Measurements from ENCODE around the gene TLL2. TPM values are rescaled to one million over a fixed set of nuclear protein-coding genes. Genes with fewer than 3 reads are reported as not detected.

TLL2 gene
- total and polyA plus RNA-seq, 3 donors from 2014 or later: 0.39 to 0.68 (median 0.67) TPM

GRCh38 chr10:96352027-96352426 lies 161.7 kb downstream of the TLL2 start:
- DNase-seq: no peak
- TF ChIP-seq CTCF (IDR thresholded peaks at IDR 0.05) (no peak), POLR2A (IDR thresholded peaks at IDR 0.05) (no peak)
- no peaks in the 10 kb centered on the region for H3K36me3 ChIP-seq (ENCODE audit: low read depth, missing control alignments)
- H3K9me3 ChIP-seq: no peaks in the 10 kb centered on the region
- H3K4me1 ChIP-seq: no peaks in the 10 kb centered on the region
- H3K27ac ChIP-seq: no peak overlapping the region
- no peak overlapping the region for H3K4me3 ChIP-seq
- H3K27me3 ChIP-seq: no peaks in the 10 kb centered on the region
- intact Hi-C loops (cut with DNase I; ENCODE audit: low total_unique reads): no loop called here

- DNase-seq: no peak
- Histone ChIP-seq H3K27ac (no peak overlapping the region), H3K27me3 (no peaks in the 10 kb centered on the region), H3K4me1 (no peaks in the 10 kb centered on the region), H3K36me3 (ENCODE audit: low read depth, missing control alignments) (no peaks in the 10 kb centered on the region), H3K9me3 (no peaks in the 10 kb centered on the region), H3K4me3 (no peak overlapping the region)
- no peak for TF ChIP-seq CTCF (IDR thresholded peaks at IDR 0.05)
- no peak for TF ChIP-seq POLR2A (IDR thresholded peaks at IDR 0.05)
- WGBS, 2 donors: 83 to 95% methylated on average over 1 of the region's 1 CpG
- intact Hi-C loops (cut with DNase I; ENCODE audit: low total_unique reads): no loop called here
Measured at GRCh38 chr10:96346295-96346694, 167.4 kb downstream of the TLL2 start.

GRCh38 chr10:96345222-96345621 lies 168.5 kb downstream of the TLL2 start:
- no peak for DNase-seq
- Histone ChIP-seq H3K27me3 (no peaks in the 10 kb centered on the region), H3K9me3 (no peaks in the 10 kb centered on the region), H3K27ac (no peak overlapping the region), H3K4me1 (no peaks in the 10 kb centered on the region), H3K4me3 (no peak overlapping the region), H3K36me3 (ENCODE audit: low read depth, missing control alignments) (no peaks in the 10 kb centered on the region)
- intact Hi-C loops (cut with DNase I; ENCODE audit: low total_unique reads): no loop called here
- WGBS, 2 donors: 53 to 68% methylated on average over 2 of the region's 2 CpGs
- TF ChIP-seq CTCF (IDR thresholded peaks at IDR 0.05): no peak
- TF ChIP-seq POLR2A (IDR thresholded peaks at IDR 0.05): no peak

- H3K9me3 ChIP-seq: no peaks in the 10 kb centered on the region
- TF ChIP-seq POLR2A (IDR thresholded peaks at IDR 0.05) (no peak), CTCF (IDR thresholded peaks at IDR 0.05) (no peak)
- no peak for DNase-seq
- H3K4me1 ChIP-seq: no peaks in the 10 kb centered on the region
- 92 to 96% methylated on average over 4 of the region's 4 CpGs for WGBS, 2 donors
- H3K4me3 ChIP-seq: no peak overlapping the region
- no peak overlapping the region for H3K27ac ChIP-seq
- intact Hi-C loops (cut with DNase I; ENCODE audit: low total_unique reads): no loop called here
- H3K36me3 ChIP-seq (ENCODE audit: low read depth, missing control alignments): no peaks in the 10 kb centered on the region
- no peaks in the 10 kb centered on the region for H3K27me3 ChIP-seq
Measured at GRCh38 chr10:96344178-96344577, 169.5 kb downstream of the TLL2 start.

GRCh38 chr10:96342402-96342801 lies 171.3 kb downstream of the TLL2 start:
- Histone ChIP-seq H3K27me3 (no peaks in the 10 kb centered on the region), H3K9me3 (no peaks in the 10 kb centered on the region), H3K4me1 (no peaks in the 10 kb centered on the region), H3K27ac (no peak overlapping the region), H3K36me3 (ENCODE audit: low read depth, missing control alignments) (no peaks in the 10 kb centered on the region), H3K4me3 (no peak overlapping the region)
- DNase-seq: no peak
- TF ChIP-seq CTCF (IDR thresholded peaks at IDR 0.05) (no peak), POLR2A (IDR thresholded peaks at IDR 0.05) (no peak)
- intact Hi-C loops (cut with DNase I; ENCODE audit: low total_unique reads): no loop called here
- WGBS, 2 donors: 75 to 84% methylated on average over 4 of the region's 4 CpGs
